ENCODE results near the gene MEIS3.

The MEIS3 gene

DNA sequence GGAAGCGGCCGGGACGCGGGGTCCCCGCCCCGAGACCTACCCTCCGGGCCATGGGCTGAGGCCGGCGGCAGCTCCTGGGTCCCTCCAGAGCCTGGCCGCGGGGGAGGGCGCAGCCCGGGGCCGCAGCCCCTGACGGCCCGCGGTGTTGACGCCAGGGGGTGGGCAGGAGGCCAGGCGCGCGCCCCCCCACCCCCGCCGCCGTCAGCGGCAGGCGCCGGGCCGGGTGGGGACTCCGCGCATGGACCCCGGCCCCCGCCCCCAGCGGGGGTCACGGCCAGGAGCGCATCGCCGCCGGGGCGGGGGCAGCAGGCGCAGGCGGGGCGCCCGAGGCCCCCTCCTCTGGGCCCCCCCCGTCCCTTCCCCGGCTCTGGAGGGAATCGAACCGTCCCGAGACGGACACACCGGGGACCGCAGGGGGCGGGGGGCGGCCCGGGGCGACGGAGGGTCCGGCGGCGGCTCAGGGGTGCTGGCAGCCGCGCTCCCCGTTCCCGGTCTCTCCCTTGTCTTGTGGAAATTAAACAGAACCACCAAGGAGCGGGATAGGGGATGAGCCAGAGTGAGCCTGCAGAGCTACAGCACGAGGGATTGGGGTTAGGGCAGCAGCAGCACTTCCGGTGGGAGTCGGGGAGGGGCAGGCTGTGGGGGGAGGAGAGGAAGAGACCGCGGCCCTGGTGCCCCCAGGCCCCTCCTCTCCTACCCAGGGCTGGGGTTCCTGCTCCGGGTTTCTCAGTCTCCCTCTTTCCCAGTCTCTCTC is at the start of gene MEIS3:
TSS of gene MEIS3 (minus strand) at position 498 of the 754 bp plus-strand sequence. CDS start at position 52, 446 bp downstream.
- TF ChIP-seq, protein P1, sequence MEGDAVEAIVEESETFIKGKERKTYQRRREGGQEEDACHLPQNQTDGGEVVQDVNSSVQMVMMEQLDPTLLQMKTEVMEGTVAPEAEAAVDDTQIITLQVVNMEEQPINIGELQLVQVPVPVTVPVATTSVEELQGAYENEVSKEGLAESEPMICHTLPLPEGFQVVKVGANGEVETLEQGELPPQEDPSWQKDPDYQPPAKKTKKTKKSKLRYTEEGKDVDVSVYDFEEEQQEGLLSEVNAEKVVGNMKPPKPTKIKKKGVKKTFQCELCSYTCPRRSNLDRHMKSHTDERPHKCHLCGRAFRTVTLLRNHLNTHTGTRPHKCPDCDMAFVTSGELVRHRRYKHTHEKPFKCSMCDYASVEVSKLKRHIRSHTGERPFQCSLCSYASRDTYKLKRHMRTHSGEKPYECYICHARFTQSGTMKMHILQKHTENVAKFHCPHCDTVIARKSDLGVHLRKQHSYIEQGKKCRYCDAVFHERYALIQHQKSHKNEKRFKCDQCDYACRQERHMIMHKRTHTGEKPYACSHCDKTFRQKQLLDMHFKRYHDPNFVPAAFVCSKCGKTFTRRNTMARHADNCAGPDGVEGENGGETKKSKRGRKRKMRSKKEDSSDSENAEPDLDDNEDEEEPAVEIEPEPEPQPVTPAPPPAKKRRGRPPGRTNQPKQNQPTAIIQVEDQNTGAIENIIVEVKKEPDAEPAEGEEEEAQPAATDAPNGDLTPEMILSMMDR (IDR thresholded peaks at IDR 0.05; ENCODE audit: low read depth, low read length), result no peak

DNA sequence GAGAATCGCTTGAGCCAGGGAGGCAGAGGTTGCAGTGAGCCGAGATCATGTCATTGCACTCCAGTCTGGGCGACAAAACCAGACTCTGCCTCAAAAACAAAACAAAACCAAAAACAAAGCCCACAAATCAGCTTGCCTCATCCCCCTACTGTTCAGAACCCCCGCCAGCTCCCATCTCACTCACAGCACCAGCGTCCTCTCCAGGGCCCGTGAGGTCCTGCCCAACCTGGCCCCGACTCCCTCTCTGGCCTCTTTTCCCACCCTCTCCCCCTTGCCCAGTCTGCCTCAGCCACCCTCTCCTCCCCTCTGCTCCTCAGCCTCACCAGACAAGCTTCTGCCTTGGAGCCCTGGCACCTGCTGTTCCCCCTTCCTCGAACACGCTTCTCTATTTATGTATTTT is 48.6 kb upstream of the MEIS3 start:
- DNase-seq (ENCODE audit: low read depth, low spot score), result no peak
- no peak overlapping the region for H3K4me3 ChIP-seq (ENCODE audit: low read depth, low read length)
- in situ Hi-C loops (cut with HindIII; ENCODE audit: low sequenced_read_pairs), result no loop called here
- TF ChIP-seq, protein P1 (IDR thresholded peaks at IDR 0.05; ENCODE audit: low read depth, low read length), result no peak

More for the DNA sequence above, at the start of gene MEIS3:
- in situ Hi-C loops (cut with HindIII; ENCODE audit: low sequenced_read_pairs), result no loop called here
- DNase-seq (ENCODE audit: low read depth, low spot score), result no peak
- peak within 1 kb of the TSS; percentile 37 for H3K4me3 ChIP-seq (ENCODE audit: low read depth, low read length)

DNA sequence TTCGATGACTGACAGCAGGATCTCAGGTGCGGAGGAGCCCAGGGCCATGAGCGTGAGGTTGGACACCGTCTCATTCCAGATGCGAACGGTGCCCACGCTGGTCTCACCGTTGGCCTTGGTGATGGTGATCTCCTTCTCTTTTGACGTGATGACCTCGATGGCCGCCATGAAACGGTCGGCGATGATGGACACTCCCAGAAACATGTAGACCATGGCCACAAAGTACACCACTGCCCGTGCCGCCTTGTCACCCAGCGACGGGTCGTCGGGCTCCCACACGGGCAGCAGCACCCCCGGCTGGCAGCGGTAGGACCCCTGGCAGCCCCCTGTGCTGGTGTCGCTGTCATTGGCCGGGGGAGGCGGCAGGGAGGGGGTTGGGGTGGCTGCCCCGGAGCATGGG is 46.6 kb upstream of the MEIS3 start:
- in situ Hi-C loops (cut with HindIII; ENCODE audit: low sequenced_read_pairs), result no loop called here
- H3K4me3 ChIP-seq (ENCODE audit: low read depth, low read length), result no peak overlapping the region
- TF ChIP-seq, protein P1 (IDR thresholded peaks at IDR 0.05; ENCODE audit: low read depth, low read length), result no peak
- no peak for DNase-seq (ENCODE audit: low read depth, low spot score)

DNA sequence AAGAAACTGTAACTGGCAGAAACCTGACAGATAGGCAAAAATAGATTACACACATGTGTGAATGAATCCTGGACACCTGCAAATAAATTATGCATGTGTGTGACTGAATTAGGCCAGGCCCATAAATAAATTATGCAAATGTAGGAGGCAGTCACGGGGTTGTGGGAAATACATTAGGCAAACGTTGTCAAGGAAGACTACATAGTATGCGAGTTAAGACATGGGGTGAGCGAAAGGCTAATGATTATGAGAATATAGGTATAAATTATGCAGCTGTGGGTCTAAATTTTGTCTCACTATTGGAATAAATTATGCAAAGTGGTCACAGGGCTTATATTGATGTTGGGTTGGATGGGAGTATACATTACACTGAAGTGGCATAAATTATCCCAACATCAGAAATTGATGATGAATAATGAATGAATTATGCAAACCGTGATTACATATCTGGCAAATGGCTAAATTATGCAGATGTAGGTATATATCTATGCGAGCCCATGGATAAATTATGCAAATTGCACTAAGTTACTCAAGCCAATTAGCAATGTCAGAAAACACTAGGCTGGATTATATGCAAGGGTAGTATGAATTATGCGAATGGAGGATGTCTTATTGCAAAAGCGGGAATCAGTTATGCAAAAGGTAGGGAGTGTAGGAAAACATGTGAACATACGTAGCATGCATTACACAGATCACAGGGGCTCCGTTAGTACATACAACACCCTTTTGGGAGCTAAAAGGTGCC is 45.5 kb upstream of the MEIS3 start:
- TF ChIP-seq, protein P1 (IDR thresholded peaks at IDR 0.05; ENCODE audit: low read depth, low read length), result no peak
- no peak overlapping the region for H3K4me3 ChIP-seq (ENCODE audit: low read depth, low read length)
- in situ Hi-C loops (cut with HindIII; ENCODE audit: low sequenced_read_pairs), result no loop called here
- no peak for DNase-seq (ENCODE audit: low read depth, low spot score)

DNA sequence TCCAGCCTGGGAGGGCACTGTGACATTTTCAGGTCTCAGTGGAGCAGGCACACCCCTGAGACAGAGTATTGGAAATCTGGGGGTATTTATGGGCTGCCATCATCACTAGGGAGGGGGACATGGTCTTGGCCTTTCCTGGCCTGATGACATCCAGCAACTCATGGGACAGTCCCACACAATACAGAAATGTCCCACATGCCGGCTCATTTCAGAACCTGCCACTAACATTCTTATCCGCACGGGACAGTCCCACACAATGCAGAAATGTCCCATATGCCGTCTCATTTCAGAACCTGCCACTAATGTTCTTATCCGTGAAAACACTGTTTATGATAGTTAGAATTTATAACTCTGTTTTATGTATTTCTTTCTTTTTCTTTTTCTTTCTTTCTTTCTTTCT is 42.5 kb upstream of the MEIS3 start:
- TF ChIP-seq, protein P1 (IDR thresholded peaks at IDR 0.05; ENCODE audit: low read depth, low read length), result no peak
- no peak for DNase-seq (ENCODE audit: low read depth, low spot score)
- in situ Hi-C loops (cut with HindIII; ENCODE audit: low sequenced_read_pairs), result no loop called here
- no peak overlapping the region for H3K4me3 ChIP-seq (ENCODE audit: low read depth, low read length)

DNA sequence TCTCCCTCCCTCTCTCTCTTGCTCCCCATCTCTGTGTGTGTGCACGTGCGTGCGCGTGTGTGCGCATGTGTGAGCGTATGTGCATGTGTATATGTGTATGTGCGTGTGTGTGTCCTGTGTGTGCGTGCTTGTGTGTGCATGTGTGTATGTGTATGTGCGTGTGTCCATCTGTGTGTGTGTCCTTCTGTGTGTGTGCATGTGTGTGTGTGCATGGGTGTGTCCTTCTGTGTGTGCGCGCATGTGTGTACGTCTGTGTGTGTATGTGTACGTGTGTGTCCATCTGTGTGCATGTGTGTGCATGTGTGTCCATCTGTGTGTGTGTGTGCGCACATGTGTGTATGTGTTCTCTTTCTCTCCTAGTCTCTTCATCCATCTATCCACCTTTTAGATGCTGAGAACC is 40.1 kb upstream of the MEIS3 start:
- in situ Hi-C loops (cut with HindIII; ENCODE audit: low sequenced_read_pairs), result no loop called here

More for the DNA sequence above, 40.1 kb upstream of the MEIS3 start:
- no peak for DNase-seq (ENCODE audit: low read depth, low spot score)
- TF ChIP-seq, protein P1 (IDR thresholded peaks at IDR 0.05; ENCODE audit: low read depth, low read length), result no peak
- no peak overlapping the region for H3K4me3 ChIP-seq (ENCODE audit: low read depth, low read length)
